Measurements from ENCODE around the gene GPR139.

The GPR139 gene

GRCh38 chr16:20073203-20074098, at the start of gene GPR139:
Gene GPR139, minus strand, starts transcription at chr16:20073890. Its CDS starts 274 bp downstream, at chr16:20073616.
- DNase-seq (ENCODE audit: low read depth) = no peak

GRCh38 chr16:20122011-20122410, 48.3 kb upstream of the GPR139 start:
- DNase-seq (ENCODE audit: low read depth) = no peak

- DNase-seq (ENCODE audit: low read depth) = no peak
These were observed 40.7 kb upstream of the GPR139 start for GRCh38 chr16:20114356-20114755.

- no peak for DNase-seq (ENCODE audit: low read depth)
These were observed 37.5 kb upstream of the GPR139 start for GRCh38 chr16:20111143-20111542.

- no peak for DNase-seq (ENCODE audit: low read depth)
These were observed 33.4 kb upstream of the GPR139 start for GRCh38 chr16:20107083-20107482.

GRCh38 chr16:20104563-20105183, 31.0 kb upstream of the GPR139 start:
- no peak for DNase-seq (ENCODE audit: low read depth)

- no peak for DNase-seq (ENCODE audit: low read depth)
These were observed 28.8 kb upstream of the GPR139 start for GRCh38 chr16:20102521-20102920.

GRCh38 chr16:20102021-20102420, 28.3 kb upstream of the GPR139 start:
- DNase-seq (ENCODE audit: low read depth) = no peak

GRCh38 chr16:20099375-20099774, 25.7 kb upstream of the GPR139 start:
- DNase-seq (ENCODE audit: low read depth) = no peak

- DNase-seq (ENCODE audit: low read depth) = no peak
These were observed 20.5 kb upstream of the GPR139 start for GRCh38 chr16:20094157-20094556.

GRCh38 chr16:20089246-20089965, 15.7 kb upstream of the GPR139 start:
- DNase-seq (ENCODE audit: low read depth) = no peak

GRCh38 chr16:20084624-20085226, 11.0 kb upstream of the GPR139 start:
- no peak for DNase-seq (ENCODE audit: low read depth)

GRCh38 chr16:20079106-20079505, 5.4 kb upstream of the GPR139 start:
- DNase-seq (ENCODE audit: low read depth) = no peak

GRCh38 chr16:20075243-20075642, 1.6 kb upstream of the GPR139 start:
- DNase-seq (ENCODE audit: low read depth) = no peak

GRCh38 chr16:20074099-20074991, 655 bp upstream of the GPR139 start:
- DNase-seq (ENCODE audit: low read depth) = no peak

- no peak for DNase-seq (ENCODE audit: low read depth)
These were observed 852 bp downstream of the GPR139 start for GRCh38 chr16:20072874-20073202.

- no peak for DNase-seq (ENCODE audit: low read depth)
These were observed 1.4 kb downstream of the GPR139 start for GRCh38 chr16:20072146-20072873.

GRCh38 chr16:20064931-20065330, 8.8 kb downstream of the GPR139 start:
- DNase-seq (ENCODE audit: low read depth) = no peak

GRCh38 chr16:20064520-20064919, 9.2 kb downstream of the GPR139 start:
- no peak for DNase-seq (ENCODE audit: low read depth)

- DNase-seq (ENCODE audit: low read depth) = no peak
These were observed 12.6 kb downstream of the GPR139 start for GRCh38 chr16:20061132-20061531.

GRCh38 chr16:20056436-20056835, 17.3 kb downstream of the GPR139 start:
- DNase-seq (ENCODE audit: low read depth) = no peak
